HG02870 (cell line): ENCODE results near the gene PSME3.

Experiments used
- ATAC-seq: cut with Tn5 transposase; IDR thresholded peaks from one replicate; pipeline ENCODE4 v1.9.1; 2021; ENCODE audit warnings: mild to moderate bottlenecking, moderate library complexity; ENCODE audit not compliant: unreplicated experiment

The PSME3 gene, protein sequence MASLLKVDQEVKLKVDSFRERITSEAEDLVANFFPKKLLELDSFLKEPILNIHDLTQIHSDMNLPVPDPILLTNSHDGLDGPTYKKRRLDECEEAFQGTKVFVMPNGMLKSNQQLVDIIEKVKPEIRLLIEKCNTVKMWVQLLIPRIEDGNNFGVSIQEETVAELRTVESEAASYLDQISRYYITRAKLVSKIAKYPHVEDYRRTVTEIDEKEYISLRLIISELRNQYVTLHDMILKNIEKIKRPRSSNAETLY

DNA sequence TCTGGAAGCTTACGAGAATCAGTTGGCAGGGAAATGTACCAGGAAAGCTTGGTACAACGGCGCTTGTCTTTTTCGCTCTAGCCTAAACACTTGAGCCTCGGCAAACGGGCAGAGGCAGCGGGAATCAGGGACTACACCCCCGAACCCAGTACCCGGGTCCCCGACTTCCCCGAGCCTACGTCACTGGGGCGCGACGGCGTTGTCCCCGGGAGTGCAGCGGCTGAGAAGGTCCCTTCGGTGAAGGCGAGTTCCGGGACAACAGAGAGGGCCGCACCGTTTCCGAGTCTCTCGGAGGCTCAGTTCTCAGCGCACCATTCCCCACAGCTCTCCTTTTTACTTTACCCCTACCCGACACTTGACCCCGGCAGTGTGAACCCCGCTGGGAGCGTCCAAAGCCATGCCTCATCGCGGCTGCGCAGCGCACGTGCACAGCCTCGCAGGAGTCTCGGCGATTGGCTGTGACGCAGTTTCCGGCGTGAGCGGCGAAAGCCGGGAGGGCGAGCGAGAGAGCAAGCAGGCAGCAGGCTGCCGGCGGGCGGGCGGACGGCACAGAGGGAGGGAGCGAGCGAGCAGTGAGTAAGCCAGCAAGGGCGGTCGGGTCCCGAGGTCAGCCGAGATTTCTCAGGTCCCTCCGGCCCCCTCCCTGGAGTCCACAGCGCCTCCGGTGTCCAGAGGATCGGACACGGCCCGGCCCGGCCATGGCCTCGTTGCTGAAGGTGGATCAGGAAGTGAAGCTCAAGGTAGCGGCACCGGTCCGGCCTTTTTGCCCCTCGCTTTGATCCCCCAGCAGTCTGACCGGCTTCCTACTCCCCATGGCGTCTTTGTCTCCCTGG, at the start of gene PSME3:
Gene PSME3 (plus strand): TSS at position 464 of the 833 bp plus-strand sequence. CDS start 235 bp downstream, at position 699.
- ATAC-seq: peak; percentile 78

DNA sequence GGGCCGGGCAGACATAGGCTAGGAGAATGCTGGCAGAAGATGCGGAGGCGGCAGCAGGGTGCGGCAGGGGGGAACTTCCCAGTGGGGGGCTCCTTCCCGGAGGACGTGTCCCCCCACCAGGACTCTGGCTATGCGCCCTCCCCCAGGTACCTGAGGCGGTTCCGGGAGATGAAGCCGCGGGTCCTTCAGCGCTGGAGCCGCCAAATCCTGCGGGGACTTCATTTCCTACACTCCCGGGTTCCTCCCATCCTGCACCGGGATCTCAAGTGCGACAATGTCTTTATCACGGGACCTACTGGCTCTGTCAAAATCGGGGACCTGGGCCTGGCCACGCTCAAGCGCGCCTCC, 49.4 kb upstream of the PSME3 start:
- ATAC-seq: no peak

DNA sequence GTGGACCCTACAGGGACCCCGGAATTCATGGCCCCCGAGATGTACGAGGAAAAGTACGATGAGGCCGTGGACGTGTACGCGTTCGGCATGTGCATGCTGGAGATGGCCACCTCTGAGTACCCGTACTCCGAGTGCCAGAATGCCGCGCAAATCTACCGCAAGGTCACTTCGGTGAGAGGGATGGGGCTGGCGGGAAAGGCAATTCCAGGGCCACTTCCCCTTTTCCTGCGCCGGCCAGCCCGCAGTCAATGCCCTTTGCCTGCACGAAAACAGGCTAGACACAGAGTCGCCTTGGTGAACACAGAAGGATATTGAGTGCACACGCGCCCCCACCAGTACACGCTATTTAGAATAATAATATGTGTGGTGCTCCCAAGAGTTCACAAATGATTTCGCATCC, 48.8 kb upstream of the PSME3 start:
- ATAC-seq: no peak

- ATAC-seq: no peak
Observed at GRCh38 chr17:42784811-42785592, 48.2 kb upstream of the PSME3 start.

DNA sequence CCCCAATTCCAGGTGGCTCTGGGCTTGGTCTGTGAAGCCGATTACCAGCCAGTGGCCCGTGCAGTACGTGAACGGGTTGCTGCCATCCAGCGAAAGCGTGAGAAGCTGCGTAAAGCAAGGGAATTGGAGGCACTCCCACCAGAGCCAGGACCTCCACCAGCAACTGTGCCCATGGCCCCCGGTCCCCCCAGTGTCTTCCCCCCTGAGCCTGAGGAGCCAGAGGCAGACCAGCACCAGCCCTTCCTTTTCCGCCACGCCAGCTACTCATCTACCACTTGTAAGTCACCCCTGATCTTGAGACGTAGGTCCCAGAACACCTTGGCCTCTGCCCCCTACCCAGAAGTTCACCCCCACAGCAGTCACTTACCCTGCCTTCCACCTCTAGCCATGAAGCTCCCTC, 45.9 kb upstream of the PSME3 start:
- ATAC-seq: no peak

DNA sequence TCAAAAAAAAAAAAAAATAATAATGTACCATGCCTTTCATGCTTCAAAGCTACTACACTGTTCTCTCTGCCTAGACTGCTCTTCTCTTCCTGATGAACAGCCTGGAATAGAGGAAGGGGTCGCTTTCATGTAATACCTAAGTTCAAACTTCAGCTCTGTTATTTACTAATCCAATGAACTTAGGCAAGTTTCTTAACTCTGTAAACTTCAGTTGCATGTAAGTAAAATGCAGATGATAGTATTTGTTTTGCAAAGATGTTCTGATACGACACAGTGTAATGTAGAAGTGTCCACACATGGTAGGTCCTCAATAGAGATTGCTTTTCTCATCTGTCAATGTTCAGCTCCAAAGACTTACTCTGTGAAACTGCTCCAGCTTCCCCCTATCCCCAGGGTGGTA, 41.2 kb upstream of the PSME3 start:
- ATAC-seq: no peak

DNA sequence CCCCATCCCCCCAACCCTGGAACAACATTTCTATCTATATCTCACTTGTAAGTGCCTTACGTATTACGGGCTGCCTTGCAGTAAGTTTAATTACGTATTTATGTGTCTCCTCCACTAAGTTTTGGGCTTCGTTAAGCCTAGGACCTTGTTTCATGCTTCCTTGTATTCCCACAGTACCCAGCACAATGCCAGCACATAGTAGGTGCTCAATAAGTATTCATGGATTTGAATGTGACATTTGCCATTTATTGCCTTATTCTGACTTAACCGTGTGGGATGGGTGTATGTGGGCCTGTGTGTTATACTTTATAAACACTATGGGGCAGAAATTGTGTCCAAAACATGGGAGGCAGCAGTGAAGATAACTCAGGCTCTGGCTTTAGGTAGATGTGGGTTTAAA, 40.7 kb upstream of the PSME3 start:
- no peak for ATAC-seq

- no peak for ATAC-seq
Observed at GRCh38 chr17:42795061-42795460, 38.1 kb upstream of the PSME3 start.

DNA sequence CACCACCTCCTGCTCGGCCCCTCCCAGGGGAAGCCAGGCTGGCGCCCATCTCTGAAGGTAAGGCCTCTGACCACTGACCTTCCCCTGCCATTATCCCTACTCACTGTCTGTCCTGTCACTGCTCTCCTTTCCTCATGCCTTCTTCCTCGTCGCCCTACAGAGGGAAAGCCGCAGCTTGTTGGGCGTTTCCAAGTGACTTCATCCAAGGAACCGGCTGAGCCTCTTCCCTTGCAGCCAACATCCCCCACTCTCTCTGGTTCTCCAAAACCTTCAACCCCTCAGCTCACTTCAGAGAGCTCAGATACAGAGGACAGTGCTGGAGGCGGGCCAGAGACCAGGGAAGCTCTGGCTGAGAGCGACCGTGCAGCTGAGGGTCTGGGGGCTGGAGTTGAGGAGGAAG, 37.7 kb upstream of the PSME3 start:
- ATAC-seq: no peak

DNA sequence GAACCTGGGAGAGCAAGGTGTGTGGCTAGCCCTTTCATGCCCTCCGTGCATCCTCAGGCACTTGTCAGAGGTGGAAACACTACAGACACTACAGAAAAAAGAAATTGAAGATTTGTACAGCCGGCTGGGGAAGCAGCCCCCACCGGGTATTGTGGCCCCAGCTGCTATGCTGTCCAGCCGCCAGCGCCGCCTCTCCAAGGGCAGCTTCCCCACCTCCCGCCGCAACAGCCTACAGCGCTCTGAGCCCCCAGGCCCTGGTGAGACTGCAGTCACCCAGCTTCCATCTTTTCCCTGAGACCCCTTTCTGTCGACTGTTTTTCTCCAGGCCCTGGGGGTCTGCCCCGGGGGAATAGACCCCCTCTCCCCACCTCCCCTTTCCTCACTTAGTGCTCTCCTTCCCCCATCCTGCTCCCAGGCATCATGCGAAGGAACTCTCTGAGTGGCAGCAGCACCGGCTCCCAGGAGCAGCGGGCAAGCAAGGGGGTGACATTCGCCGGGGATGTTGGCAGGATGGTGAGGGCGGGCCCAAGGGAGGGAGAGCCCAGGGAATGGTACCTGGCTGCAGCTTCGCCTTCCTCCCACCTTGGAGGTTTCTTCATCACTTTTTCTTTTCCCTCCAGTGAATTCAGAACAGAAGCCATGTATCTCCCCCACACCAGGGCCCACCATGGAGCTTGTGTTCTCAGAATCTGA, 37.0 kb upstream of the PSME3 start:
- ATAC-seq: no peak

GRCh38 chr17:42797067-42798007, 35.9 kb upstream of the PSME3 start:
- no peak for ATAC-seq

GRCh38 chr17:42798011-42798382, 35.2 kb upstream of the PSME3 start:
- ATAC-seq: no peak

- no peak for ATAC-seq
Observed at GRCh38 chr17:42798383-42799380, 34.5 kb upstream of the PSME3 start, which contains the start of the genes CNTD1 and COA3. CNTD1 (plus strand) TSS chr17:42798861; CDS start chr17:42799068, 207 bp downstream. COA3 (minus strand) TSS chr17:42798704; CDS start chr17:42798681, 23 bp downstream.

GRCh38 chr17:42803074-42803883, 29.9 kb upstream of the PSME3 start:
- no peak for ATAC-seq

DNA sequence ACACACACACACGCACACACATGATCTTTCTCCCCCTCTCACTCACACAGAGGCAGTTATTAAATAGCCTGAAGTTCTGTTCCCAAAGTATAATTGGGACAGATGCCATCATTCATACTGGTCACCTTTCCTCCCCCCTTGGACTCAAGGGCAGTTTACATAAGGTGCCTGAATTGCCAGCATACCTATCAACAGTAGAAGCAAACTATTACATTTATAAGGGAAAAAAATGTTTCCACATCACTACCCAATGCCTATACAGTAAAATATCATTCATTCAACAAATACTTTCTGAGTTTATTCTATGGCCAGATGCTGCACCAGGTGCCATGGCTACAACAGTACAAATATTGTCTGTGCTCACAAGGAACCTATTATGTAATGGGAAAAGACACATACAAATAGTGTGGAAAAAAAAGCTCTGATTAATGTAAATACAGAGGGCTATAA, 28.3 kb upstream of the PSME3 start:
- no peak for ATAC-seq

DNA sequence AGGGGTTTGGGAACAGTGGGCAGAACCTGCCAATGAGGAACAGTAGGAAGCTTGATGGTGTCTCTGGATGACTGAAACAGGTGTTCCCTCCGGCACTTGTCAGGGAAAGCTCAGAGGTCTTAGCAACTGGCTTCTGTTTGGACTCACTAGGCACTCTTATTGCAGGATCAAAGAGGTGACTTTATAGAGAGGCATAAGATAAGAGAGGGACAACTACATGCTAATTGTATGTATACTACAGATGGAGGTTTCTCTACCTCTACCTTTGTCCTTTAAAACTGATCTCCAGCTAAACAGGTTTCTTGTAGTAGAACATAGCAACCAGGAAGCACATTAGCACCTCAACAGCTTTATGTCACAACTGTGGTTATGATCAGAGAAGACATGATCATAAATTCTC, 26.9 kb upstream of the PSME3 start:
- ATAC-seq: no peak

DNA sequence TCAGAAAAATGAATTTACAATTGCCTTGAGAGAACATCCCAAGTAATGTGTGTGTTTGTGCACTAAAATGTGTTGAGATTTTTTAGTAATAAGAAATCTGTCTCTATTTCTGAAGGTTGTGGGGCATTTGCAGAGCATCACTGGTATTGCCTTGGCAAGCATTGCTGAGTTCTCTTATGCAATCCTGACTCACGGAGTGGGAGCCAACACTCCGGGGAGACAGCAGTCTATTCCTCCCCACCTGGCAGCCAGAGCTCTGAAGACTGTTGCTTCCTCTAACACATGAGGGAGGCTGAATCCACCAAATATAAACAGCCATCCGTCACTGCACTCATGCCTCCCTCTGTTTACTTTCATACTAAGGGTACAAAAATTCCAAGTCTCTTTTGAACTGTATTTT, 23.9 kb upstream of the PSME3 start:
- no peak for ATAC-seq
